ENCODE results near the gene CSTF3.

DNA sequence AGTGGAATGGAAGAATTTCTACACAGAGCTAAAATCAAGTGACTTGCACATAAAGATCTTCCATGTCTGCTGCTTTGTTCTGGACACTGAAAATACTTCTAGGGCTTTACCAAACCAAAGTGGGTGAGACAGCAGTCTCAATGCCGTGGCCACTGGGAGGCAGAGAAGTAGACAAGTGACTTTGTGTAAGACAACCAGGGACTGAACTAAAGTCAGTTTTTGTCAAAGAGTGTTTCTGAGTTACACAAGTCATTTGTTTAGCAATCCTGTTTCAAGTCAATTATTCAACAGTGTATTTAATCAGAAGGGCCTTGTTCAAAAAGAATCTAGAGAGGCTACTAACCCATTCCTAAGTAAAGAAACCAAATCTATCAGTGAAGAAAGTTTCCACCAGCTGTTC lies 75.3 kb downstream of the CSTF3 start:
- TF ChIP-seq KLF1 (tag by site-specific recombination; IDR thresholded peaks at IDR 0.05), result no peak
- TF ChIP-seq ZNF416 (tag by site-specific recombination; IDR thresholded peaks at IDR 0.05), result no peak
- TF ChIP-seq, protein P1, sequence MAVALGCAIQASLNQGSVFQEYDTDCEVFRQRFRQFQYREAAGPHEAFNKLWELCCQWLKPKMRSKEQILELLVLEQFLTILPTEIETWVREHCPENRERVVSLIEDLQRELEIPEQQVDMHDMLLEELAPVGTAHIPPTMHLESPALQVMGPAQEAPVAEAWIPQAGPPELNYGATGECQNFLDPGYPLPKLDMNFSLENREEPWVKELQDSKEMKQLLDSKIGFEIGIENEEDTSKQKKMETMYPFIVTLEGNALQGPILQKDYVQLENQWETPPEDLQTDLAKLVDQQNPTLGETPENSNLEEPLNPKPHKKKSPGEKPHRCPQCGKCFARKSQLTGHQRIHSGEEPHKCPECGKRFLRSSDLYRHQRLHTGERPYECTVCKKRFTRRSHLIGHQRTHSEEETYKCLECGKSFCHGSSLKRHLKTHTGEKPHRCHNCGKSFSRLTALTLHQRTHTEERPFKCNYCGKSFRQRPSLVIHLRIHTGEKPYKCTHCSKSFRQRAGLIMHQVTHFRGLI (tag by site-specific recombination; IDR thresholded peaks at IDR 0.05), result no peak
- TF ChIP-seq, protein P2, sequence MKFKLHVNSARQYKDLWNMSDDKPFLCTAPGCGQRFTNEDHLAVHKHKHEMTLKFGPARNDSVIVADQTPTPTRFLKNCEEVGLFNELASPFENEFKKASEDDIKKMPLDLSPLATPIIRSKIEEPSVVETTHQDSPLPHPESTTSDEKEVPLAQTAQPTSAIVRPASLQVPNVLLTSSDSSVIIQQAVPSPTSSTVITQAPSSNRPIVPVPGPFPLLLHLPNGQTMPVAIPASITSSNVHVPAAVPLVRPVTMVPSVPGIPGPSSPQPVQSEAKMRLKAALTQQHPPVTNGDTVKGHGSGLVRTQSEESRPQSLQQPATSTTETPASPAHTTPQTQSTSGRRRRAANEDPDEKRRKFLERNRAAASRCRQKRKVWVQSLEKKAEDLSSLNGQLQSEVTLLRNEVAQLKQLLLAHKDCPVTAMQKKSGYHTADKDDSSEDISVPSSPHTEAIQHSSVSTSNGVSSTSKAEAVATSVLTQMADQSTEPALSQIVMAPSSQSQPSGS (tag by site-specific recombination; IDR thresholded peaks at IDR 0.05; ENCODE audit: low read depth), result no peak
- no peak for TF ChIP-seq CTCF (tag by site-specific recombination; IDR thresholded peaks at IDR 0.05)
- TF ChIP-seq ZNF239 (tag by site-specific recombination; IDR thresholded peaks at IDR 0.05), result no peak
- no peak for TF ChIP-seq ZNF580 (tag by site-specific recombination; IDR thresholded peaks at IDR 0.05)
- TF ChIP-seq, protein P3, sequence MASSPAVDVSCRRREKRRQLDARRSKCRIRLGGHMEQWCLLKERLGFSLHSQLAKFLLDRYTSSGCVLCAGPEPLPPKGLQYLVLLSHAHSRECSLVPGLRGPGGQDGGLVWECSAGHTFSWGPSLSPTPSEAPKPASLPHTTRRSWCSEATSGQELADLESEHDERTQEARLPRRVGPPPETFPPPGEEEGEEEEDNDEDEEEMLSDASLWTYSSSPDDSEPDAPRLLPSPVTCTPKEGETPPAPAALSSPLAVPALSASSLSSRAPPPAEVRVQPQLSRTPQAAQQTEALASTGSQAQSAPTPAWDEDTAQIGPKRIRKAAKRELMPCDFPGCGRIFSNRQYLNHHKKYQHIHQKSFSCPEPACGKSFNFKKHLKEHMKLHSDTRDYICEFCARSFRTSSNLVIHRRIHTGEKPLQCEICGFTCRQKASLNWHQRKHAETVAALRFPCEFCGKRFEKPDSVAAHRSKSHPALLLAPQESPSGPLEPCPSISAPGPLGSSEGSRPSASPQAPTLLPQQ (tag by site-specific recombination; IDR thresholded peaks at IDR 0.05), result no peak
- no peak for TF ChIP-seq ZNF510 (tag by site-specific recombination; IDR thresholded peaks at IDR 0.05; ENCODE audit: insufficient replicate concordance)
- no peak for TF ChIP-seq ZNF701 (tag by site-specific recombination; IDR thresholded peaks at IDR 0.05)
- no peak for TF ChIP-seq ZNF274 (IDR thresholded peaks at IDR 0.05; ENCODE audit: low read length)
- no peak for TF ChIP-seq ZNF274 (tag by site-specific recombination; IDR thresholded peaks at IDR 0.05; ENCODE audit: borderline replicate concordance)
- TF ChIP-seq ZFHX2 (tag by site-specific recombination; conservative IDR thresholded peaks at IDR 0.05), result no peak
- TF ChIP-seq, protein P4, sequence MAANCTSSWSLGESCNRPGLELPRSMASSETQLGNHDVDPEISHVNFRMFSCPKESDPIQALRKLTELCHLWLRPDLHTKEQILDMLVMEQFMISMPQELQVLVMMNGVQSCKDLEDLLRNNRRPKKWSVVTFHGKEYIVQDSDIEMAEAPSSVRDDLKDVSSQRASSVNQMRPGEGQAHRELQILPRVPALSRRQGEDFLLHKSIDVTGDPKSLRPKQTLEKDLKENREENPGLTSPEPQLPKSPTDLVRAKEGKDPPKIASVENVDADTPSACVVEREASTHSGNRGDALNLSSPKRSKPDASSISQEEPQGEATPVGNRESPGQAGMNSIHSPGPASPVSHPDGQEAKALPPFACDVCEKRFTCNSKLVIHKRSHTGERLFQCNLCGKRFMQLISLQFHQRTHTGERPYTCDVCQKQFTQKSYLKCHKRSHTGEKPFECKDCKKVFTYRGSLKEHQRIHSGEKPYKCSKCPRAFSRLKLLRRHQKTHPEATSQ (tag by site-specific recombination; IDR thresholded peaks at IDR 0.05), result no peak
